ENCODE data around the gene APOBEC3H.

- no peak for TF ChIP-seq CTCF (optimal IDR thresholded peaks at IDR 0.05 in 1 of 3, IDR thresholded peaks at IDR 0.05 in 1 of 3, conservative IDR thresholded peaks at IDR 0.05 in 1 of 3; ENCODE audit: extremely low read depth in 1 of 3, insufficient read depth in 2 of 3, low read length in 3 of 3)
- no peak for TF ChIP-seq EZH2 (IDR thresholded peaks at IDR 0.05; ENCODE audit: low read length)
These were observed 8.4 kb upstream of the APOBEC3H start for GRCh38 chr22:39088685-39089032.
